Astrocyte of the cerebellum (primary cell): ENCODE results near the gene HS6ST1.
A peak's percentile ranks its signal among the peaks of the same experiment; 100 is the strongest.

Experiments
- DNase-seq: peaks from one replicate; pipeline ENCODE4 v3.0.0-alpha.2; 2011; ENCODE audit warnings: low read depth
- H3K4me3 ChIP-seq: 2 replicates; pipeline ENCODE4 v1.5.1; 2011; ENCODE audit warnings: mild to moderate bottlenecking, low read depth, low read length, moderate library complexity
- CTCF ChIP-seq: IDR thresholded peaks from 2 replicates; pipeline ENCODE4 v1.5.1; 2012; ENCODE audit warnings: low read length, low read depth, moderate library complexity, mild to moderate bottlenecking; ENCODE audit errors: missing control alignments
- in situ Hi-C: cut with HindIII; loops from 2 replicates; pipeline ENCODE4 v1.10.0; 2017; ENCODE audit warnings: low sequenced_read_pairs

HS6ST1 gene

GRCh38 chr2:128318776-128319464 is at the start of gene HS6ST1:
TSS of gene HS6ST1 (minus strand) at chr2:128318868. CDS start at chr2:128318563, 305 bp downstream.
- no peak for DNase-seq
- TF ChIP-seq CTCF: no peak
- in situ Hi-C loops: loop anchor here (25.0 kb wide), 2 partner anchors 132 to 943 kb away; no protein-coding TSS in a partner anchor
- peak within 1 kb of the TSS; percentile 85 for H3K4me3 ChIP-seq

- in situ Hi-C loops: no loop called here
- DNase-seq: no peak
- no peak for TF ChIP-seq CTCF
- no peak overlapping the region for H3K4me3 ChIP-seq
Observed at GRCh38 chr2:128367601-128368359, 49.1 kb upstream of the HS6ST1 start.

- in situ Hi-C loops: no loop called here
- TF ChIP-seq CTCF: no peak
- no peak overlapping the region for H3K4me3 ChIP-seq
- no peak for DNase-seq
Observed at GRCh38 chr2:128366713-128367511, 48.2 kb upstream of the HS6ST1 start.

- no peak overlapping the region for H3K4me3 ChIP-seq
- TF ChIP-seq CTCF: no peak
- DNase-seq: peak; percentile 35
- in situ Hi-C loops: no loop called here
Observed at GRCh38 chr2:128365217-128365905, 46.7 kb upstream of the HS6ST1 start.

- in situ Hi-C loops: no loop called here
- no peak overlapping the region for H3K4me3 ChIP-seq
- TF ChIP-seq CTCF: no peak
- no peak for DNase-seq
Observed at GRCh38 chr2:128364441-128364911, 45.8 kb upstream of the HS6ST1 start.

- TF ChIP-seq CTCF: no peak
- in situ Hi-C loops: no loop called here
- no peak overlapping the region for H3K4me3 ChIP-seq
- DNase-seq: no peak
Observed at GRCh38 chr2:128363934-128364361, 45.3 kb upstream of the HS6ST1 start.
